Measurements from ENCODE around the gene TERT.
"Not testable (repeated sequence)": the region's sequence is repeated elsewhere in the genome, so short reads cannot be mapped to it uniquely, and the experiment has no call there.

The TERT gene

DNA sequence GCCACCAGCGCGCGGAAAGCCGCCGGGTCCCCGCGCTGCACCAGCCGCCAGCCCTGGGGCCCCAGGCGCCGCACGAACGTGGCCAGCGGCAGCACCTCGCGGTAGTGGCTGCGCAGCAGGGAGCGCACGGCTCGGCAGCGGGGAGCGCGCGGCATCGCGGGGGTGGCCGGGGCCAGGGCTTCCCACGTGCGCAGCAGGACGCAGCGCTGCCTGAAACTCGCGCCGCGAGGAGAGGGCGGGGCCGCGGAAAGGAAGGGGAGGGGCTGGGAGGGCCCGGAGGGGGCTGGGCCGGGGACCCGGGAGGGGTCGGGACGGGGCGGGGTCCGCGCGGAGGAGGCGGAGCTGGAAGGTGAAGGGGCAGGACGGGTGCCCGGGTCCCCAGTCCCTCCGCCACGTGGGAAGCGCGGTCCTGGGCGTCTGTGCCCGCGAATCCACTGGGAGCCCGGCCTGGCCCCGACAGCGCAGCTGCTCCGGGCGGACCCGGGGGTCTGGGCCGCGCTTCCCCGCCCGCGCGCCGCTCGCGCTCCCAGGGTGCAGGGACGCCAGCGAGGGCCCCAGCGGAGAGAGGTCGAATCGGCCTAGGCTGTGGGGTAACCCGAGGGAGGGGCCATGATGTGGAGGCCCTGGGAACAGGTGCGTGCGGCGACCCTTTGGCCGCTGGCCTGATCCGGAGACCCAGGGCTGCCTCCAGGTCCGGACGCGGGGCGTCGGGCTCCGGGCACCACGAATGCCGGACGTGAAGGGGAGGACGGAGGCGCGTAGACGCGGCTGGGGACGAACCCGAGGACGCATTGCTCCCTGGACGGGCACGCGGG is at the start of gene TERT:
Gene TERT, minus strand, starts transcription at position 234 of the 815 bp plus-strand sequence. Its CDS starts 79 bp downstream, at position 155.
- DNase-seq, result no peak

GRCh38 chr5:1343931-1344901 is 49.3 kb upstream of the TERT start:
- no peak for DNase-seq

GRCh38 chr5:1343315-1343751 is 48.5 kb upstream of the TERT start:
- DNase-seq, result no peak

- not testable (repeated sequence) for DNase-seq
These were observed 47.8 kb upstream of the TERT start for GRCh38 chr5:1342711-1343110.

DNA sequence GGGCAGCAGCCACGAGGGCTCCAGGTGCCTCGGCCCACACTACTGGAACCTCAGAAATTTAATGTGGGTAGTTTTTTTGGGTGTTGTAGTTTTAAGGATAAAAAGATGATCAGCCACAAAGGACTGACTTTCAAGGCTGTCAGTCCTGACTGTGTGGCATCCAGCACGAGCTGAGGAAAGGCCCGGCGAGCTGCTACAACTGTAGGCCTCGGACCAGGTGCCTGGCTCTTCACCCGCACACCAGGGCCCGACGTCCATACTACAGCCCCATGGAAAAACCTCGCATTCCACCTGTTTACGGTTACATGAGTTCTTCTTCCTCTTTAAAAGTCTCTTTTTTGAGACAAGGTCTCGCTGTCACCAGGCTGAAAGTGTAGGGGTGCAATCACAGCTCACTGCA is 47.4 kb upstream of the TERT start:
- DNase-seq, result no peak

DNA sequence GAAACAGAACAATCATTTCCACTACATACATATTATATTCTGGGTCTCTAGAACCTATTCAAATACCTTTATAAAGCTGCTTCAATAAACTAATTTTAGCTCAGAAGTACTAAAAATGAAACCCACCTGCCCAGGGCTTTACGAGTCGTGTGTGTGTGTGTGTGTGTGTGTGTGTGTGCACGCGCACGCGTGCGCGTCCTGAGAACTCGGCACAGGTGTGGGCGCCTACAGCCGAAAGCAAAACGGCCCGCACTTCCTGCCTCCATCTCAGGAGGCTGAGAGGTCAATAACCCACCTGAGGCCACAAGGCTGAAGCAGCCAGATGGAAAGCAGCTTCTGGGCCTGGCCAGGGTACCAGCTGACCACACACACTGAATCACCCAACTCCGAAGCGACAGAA is 47.0 kb upstream of the TERT start:
- no peak for DNase-seq

GRCh38 chr5:1339818-1340210 is 44.9 kb upstream of the TERT start:
- not testable (repeated sequence) for DNase-seq

DNA sequence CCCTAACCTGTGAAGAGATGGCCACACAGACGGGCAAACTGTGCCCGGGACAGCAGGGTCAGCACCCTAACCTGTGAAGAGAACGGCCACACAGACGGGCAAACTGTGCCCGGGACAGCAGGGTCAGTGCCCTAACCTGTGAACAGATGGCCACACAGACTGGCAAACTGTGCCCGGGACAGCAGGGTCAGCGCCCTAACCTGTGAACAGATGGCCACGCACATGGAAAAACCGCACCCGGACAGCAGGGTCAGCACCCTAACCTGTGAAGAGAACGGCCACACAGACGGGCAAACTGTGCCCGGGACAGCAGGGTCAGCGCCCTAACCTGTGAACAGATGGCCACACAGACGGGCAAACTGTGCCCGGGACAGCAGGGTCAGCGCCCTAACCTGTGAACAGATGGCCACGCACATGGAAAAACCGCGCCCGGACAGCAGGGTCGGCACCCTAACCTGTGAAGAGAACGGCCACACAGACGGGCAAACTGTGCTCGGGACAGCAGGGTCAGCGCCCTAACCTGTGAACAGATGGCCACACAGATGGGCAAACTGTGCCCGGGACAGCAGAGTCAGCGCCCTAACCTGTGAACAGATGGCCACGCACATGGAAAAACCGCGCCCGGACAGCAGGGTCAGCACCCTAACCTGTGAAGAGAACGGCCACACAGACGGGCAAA is 44.4 kb upstream of the TERT start:
- DNase-seq, result not testable (repeated sequence)

GRCh38 chr5:1338506-1339070 is 43.7 kb upstream of the TERT start:
- DNase-seq, result no peak

DNA sequence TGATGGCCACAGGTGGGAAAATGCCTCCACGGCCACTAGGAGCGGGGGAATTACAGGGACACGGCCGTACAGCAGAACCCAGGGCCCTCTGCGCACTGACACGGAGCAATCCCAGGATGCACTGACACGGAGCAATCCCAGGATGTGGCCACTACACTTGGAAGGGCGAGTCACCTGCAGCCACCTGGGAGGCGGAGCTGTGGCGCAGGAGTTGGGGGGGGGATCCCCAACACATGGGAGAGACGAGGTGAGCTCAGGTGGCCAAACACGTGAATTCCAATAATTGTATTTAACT is 43.3 kb upstream of the TERT start:
- no peak for DNase-seq

DNA sequence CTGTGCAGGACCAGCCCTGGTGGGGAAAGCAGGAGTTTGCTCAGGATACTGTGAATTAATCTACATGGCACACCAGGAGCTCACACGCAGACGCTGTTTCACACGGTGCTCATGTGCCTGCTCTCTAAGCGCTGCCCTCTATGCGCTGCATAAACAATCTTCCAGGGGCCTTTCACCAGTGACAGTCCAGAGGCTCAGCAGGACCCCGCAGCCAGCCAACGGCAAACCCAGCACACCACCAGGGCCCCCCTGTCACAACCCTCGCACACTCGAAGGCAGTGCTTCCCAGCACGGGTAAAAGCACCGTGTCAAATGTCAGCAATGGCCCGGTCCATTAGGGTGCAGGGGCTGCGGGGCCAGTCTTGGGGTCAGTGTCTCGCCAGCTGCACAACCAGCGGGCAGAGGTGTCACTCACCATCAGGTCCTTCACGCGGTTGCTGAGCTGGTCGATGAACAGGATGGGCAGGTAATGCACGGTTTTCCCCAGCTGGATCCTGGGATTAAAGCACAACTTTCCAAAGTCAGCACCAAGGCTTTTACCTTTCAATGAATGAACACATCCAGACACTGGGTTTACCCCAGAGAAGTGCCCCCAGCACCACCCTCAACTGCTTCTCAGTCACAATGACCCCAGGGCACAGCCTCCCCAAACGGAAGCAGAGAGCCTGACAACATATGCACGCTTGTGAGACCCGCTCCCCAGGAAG is 42.8 kb upstream of the TERT start:
- no peak for DNase-seq

DNA sequence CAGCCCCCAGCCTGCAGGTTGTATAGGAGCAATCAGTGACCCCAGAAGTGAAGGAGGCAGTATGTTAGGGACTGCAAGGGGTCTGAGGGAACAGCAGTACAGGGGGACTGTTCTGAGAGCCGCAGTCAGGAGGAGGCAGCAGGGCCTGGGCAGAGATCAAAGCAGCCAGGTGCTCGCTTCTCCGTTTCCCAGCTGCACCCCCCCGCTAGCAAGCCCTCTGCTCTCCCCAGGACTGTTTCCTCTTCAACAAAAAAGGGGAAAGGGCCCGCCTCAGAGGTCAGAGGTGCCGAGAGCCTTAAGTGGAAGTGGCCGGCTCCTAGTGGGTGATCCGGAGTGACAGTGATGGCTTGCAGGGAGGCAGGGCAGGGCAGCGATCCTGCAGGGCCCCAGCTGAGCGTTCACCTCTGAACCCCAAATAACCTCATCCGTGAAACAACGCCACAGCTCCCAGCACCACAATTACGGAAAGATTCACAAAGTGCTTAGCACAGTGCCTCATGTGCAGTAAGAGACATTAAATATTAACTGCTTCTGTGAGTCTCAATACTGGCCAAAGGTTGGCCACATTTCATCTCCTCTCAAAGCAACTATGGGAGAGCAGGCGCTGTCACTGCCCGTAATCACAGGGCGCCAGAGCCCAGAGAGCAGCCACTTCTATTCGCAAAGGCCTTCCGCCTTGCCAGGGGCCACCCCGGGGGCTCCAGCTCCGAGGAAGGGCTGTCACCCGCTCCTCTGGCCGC is 42.1 kb upstream of the TERT start:
- DNase-seq, result no peak

DNA sequence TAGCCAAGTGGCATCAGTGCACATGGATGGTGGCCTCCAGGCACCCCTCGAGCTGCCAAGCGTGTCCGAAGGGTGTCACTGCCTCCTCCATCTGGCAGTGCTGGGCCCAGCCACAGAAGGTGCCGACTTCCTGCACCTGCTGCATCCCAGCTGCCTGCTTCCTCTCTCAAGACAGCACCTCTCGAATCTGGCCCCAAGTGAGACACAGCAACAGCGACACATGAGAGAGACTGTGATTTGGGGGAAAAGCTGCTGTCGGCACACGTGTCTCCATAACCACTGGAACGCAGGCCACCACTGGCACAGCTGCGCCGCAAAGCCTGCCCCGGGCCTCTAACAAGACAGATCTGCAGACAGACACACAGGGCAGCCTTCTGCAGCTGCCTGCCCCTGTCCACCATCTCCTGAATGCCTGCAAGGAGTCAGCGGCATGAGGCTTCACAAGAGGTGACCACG is 41.3 kb upstream of the TERT start:
- DNase-seq, result no peak

DNA sequence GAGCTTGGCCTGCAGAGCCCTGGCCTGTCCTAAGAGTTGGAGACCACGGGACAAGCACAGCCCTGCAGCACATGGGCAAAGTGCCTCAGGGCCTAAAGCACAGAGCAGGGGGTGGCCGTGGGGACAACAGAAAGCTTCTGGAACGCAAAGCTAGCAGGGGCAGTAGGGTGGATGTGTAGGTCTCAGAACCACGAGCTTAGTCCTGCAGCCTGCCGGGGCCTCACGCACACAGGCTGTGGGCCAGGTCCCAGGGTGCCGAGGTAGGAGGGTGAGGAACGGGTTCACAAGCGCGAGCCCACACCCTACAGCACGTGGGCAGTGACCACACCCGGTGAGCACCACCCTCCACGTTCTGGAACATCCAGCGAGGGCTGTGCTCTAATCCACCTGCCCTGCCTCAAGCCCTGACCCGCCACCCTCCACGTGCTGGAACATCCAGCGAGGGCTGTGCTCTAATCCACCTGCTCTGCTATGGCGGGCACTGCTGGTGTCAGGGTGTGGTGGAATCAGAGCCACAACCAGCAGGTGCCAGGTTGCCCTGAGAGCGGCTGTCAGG is 40.8 kb upstream of the TERT start:
- no peak for DNase-seq

GRCh38 chr5:1334831-1335539 is 40.1 kb upstream of the TERT start:
- no peak for DNase-seq

- DNase-seq, result no peak
These were observed 39.1 kb upstream of the TERT start for GRCh38 chr5:1333986-1334385.

- not testable (repeated sequence) for DNase-seq
These were observed 38.4 kb upstream of the TERT start for GRCh38 chr5:1333286-1333685.

GRCh38 chr5:1332461-1333001 is 37.7 kb upstream of the TERT start:
- DNase-seq, result no peak

DNA sequence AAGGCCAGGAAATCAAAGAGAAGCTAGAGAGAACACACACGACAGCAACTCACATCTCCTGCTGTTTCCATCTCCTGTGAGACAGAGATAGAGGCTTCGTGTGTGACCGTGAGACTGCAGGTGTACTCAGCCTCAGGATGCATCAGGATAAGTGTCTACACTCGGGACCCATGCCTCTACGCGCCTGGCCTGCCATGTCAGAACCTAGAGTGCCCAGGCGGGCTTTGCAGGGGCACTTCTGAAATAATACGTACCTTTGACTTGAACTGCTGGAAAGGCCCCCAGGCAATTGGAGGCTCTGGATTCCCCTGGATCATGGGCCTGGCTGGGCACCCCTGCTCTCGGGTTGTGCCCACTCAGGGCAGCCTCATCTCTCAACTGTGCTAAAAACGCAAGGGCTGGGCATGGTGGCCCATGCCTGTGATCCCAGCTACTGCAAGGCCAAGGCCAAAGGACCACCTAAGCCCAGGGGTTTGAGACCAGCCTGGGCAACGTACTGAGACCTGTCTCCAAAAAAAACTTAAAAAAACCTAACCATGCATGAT is 37.1 kb upstream of the TERT start:
- no peak for DNase-seq

Data from GDM1 (cell line).